ENCODE results near the gene CYP2E1. TPM values are rescaled to one million over a fixed set of nuclear protein-coding genes. Genes with fewer than 3 reads are reported as not detected.
"Not testable (repeated sequence)": the region's sequence is repeated elsewhere in the genome, so short reads cannot be mapped to it uniquely, and the experiment has no call there.

The CYP2E1 gene
- total RNA-seq, 4 donors from 2014 or later, result 0.22 to 3.1 (median 1.8) TPM

DNA sequence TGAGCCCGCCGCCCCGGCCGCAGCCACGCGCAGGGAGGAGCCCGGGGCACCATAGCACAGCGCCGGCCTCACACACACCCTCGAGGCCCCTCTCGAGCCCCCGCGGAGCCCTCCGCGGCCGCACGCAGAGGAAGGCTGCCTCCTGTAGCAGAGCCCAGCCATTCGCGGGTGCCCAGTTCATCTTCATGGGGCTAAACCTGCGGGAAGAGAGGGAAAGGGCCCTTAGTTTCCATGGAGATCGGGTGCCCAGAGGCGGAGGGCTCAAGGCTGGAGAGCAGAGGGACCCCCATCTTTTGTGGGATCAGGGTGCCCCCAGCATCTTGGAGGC lies 41.1 kb downstream of the CYP2E1 start:
- TF ChIP-seq POLR2A (IDR thresholded peaks at IDR 0.05) (no peak), POLR2AphosphoS5 (IDR thresholded peaks at IDR 0.05) (no peak), EP300 (IDR thresholded peaks at IDR 0.05) (no peak)
- TF ChIP-seq, protein P1, sequence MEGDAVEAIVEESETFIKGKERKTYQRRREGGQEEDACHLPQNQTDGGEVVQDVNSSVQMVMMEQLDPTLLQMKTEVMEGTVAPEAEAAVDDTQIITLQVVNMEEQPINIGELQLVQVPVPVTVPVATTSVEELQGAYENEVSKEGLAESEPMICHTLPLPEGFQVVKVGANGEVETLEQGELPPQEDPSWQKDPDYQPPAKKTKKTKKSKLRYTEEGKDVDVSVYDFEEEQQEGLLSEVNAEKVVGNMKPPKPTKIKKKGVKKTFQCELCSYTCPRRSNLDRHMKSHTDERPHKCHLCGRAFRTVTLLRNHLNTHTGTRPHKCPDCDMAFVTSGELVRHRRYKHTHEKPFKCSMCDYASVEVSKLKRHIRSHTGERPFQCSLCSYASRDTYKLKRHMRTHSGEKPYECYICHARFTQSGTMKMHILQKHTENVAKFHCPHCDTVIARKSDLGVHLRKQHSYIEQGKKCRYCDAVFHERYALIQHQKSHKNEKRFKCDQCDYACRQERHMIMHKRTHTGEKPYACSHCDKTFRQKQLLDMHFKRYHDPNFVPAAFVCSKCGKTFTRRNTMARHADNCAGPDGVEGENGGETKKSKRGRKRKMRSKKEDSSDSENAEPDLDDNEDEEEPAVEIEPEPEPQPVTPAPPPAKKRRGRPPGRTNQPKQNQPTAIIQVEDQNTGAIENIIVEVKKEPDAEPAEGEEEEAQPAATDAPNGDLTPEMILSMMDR (IDR thresholded peaks at IDR 0.05), result no peak
- H3K36me3 ChIP-seq, result no peaks in the 10 kb centered on the region
- peaks cover 37% of the 10 kb centered on the region for H3K27me3 ChIP-seq
- H3K4me1 ChIP-seq, result no peaks in the 10 kb centered on the region
- ATAC-seq, result no peak
- H3K27ac ChIP-seq, result no peak overlapping the region
- H3K9me3 ChIP-seq, result peaks cover 0 to 32% (median 0%) of the 10 kb centered on the region in 3 donors
- no peak overlapping the region for H3K4me3 ChIP-seq
- no CpG with 5 or more reads among the region's 22 CpGs for WGBS, 2 donors (ENCODE audit: low coverage in 1 of 2)

DNA sequence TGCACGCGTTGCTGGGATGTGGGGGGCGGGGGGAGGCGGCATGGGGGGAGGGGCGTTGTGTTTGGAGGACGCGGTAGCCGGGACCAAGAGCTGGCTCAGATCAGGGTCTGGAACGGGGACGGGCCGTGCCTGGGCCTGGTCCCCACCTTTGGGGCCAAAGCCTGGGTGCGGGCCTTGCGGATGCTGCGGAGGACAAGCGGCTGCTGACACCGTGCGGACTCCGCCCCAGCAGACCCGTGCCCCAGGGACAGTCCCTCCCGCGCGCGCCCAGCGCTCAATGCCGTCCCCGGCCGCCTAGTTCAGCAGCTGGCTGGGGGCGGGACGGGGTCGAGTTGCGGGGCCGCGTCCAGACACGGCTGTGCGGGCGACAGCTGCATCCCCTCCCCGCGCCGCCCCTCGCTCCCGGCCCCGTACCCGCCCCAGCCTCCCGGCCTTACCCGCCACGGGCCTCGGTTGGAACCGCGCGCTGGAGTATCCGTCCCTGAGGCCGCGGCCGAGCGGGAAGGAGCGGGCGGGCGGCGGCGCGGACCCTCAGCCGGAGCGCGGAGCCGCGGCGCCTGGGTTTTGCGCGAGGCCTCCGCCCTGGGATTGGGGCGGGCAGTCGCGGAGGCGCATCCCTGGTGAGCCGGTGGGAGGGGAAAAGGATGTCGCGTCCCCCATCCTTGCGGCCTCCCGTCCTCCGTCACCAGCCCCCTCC lies 41.8 kb downstream of the CYP2E1 start:
- not testable (repeated sequence) for H3K4me1 ChIP-seq, H3K36me3 ChIP-seq, H3K27ac ChIP-seq, ATAC-seq
- no CpG with 5 or more reads among the region's 80 CpGs for WGBS, 2 donors (ENCODE audit: low coverage in 1 of 2)
- peaks cover 37% of the 10 kb centered on the region for H3K27me3 ChIP-seq
- H3K9me3 ChIP-seq, result peaks cover 0 to 39% (median 2%) of the 10 kb centered on the region in 3 donors
- peak overlapping the region in 1 of 2 donors; percentile 23 for H3K4me3 ChIP-seq

- H3K27me3 ChIP-seq, result peaks cover 36% of the 10 kb centered on the region
- H3K36me3 ChIP-seq, ATAC-seq, H3K27ac ChIP-seq, H3K4me3 ChIP-seq, H3K4me1 ChIP-seq: not testable (repeated sequence)
- no CpG with 5 or more reads among the region's 21 CpGs for WGBS, 2 donors (ENCODE audit: low coverage in 1 of 2)
- peaks cover 0 to 39% (median 2%) of the 10 kb centered on the region in 3 donors for H3K9me3 ChIP-seq
Measured at GRCh38 chr10:133569801-133570200, 42.6 kb downstream of the CYP2E1 start.

- Histone ChIP-seq H3K27me3 (peaks cover 14% of the 10 kb centered on the region), H3K9me3 (peaks cover 0 to 23% (median 2%) of the 10 kb centered on the region in 3 donors)
- not testable (repeated sequence) for H3K4me1 ChIP-seq, ATAC-seq, H3K36me3 ChIP-seq, H3K27ac ChIP-seq, H3K4me3 ChIP-seq
- 90% methylated on average over 2 of the region's 11 CpGs; no CpG with 5 or more reads in 1 of the 2 donors for WGBS, 2 donors (ENCODE audit: low coverage in 1 of 2)
Measured at GRCh38 chr10:133572055-133572454, 44.9 kb downstream of the CYP2E1 start.

GRCh38 chr10:133573460-133573859 lies 46.3 kb downstream of the CYP2E1 start:
- H3K9me3 ChIP-seq, result peaks cover 0 to 24% (median 2%) of the 10 kb centered on the region in 3 donors
- not testable (repeated sequence) for H3K4me3 ChIP-seq, H3K36me3 ChIP-seq, H3K4me1 ChIP-seq, H3K27me3 ChIP-seq, ATAC-seq, H3K27ac ChIP-seq
- 73 to 100% methylated on average over 1 of the region's 1 CpG for WGBS, 2 donors (ENCODE audit: low coverage in 1 of 2)

DNA sequence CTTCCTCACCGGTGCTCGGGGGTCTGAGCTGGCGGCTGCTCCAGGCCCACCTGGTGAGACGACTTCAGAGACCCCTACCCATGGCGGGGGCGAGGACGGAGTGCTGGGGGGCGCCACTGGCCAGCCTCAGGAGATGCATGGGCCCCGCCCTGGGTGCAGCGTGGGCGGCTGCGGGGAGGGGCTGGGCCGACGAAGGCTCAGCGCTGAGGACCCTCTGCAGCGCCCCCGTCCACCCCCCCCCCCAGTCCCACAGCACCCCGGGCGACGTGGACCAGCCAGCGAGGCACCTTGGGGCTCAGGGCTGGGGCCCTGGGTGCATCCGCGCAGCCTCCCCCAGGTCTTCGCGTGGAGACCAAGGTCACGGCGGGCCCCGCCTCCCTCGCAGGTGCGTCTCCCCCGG lies 49.9 kb downstream of the CYP2E1 start:
- not testable (repeated sequence) for H3K4me1 ChIP-seq, H3K4me3 ChIP-seq, H3K36me3 ChIP-seq, ATAC-seq, H3K27ac ChIP-seq
- no CpG with 5 or more reads among the region's 31 CpGs for WGBS, 2 donors (ENCODE audit: low coverage in 1 of 2)
- peaks cover 0 to 50% (median 2%) of the 10 kb centered on the region in 3 donors for H3K9me3 ChIP-seq
- H3K27me3 ChIP-seq, result peaks cover 11% of the 10 kb centered on the region

Other genes starting within 250 kb of the CYP2E1 start
- gene TUBGCP2, start 218.5 kb upstream of the CYP2E1 start, total RNA-seq, result 10 to 100 TPM; 35.8 to 47.3 (median 38.8) TPM
- gene ZNF511, start 218.4 kb upstream of the CYP2E1 start, total RNA-seq, result 10 to 100 TPM; 15.1 to 42.2 (median 25.4) TPM
- 1 to 10 TPM in 2 of 4 donors, under 1 TPM in 1, not detected in 1; 0.47 to 1.5 (median 1.5) TPM for gene CALY, start 190.5 kb upstream of the CYP2E1 start, total RNA-seq
- gene PRAP1, start 180.0 kb upstream of the CYP2E1 start, total RNA-seq, result not detected
- gene FUOM, start 169.3 kb upstream of the CYP2E1 start, total RNA-seq, result 10 to 100 TPM in 2 of 4 donors, 1 to 10 TPM in 2; 5.4 to 15.7 (median 10.8) TPM
- 10 to 100 TPM; 67.7 to 81.8 (median 72.4) TPM for gene ECHS1, start 154.0 kb upstream of the CYP2E1 start, total RNA-seq
- gene PAOX, start 148.1 kb upstream of the CYP2E1 start, total RNA-seq, result 10 to 100 TPM in 2 of 4 donors, 1 to 10 TPM in 2; 7.1 to 14.5 (median 9.6) TPM
- gene MTG1, start 133.2 kb upstream of the CYP2E1 start, total RNA-seq, result 10 to 100 TPM; 13.2 to 25.9 (median 18.4) TPM
- gene SPRN, start 102.7 kb upstream of the CYP2E1 start, total RNA-seq, result under 1 TPM in 2 of 4 donors, not detected in 2; 0.12 to 0.35 TPM
- gene SCART1, start 73.4 kb upstream of the CYP2E1 start, total RNA-seq, result 1 to 10 TPM in 3 of 4 donors, under 1 TPM in 1; 0.27 to 3.9 (median 2.0) TPM
- gene SYCE1, start 38.2 kb downstream of the CYP2E1 start, total RNA-seq, result 10 to 100 TPM in 1 of 4 donors, under 1 TPM in 1, not detected in 2; 0.39 to 10.4 TPM
- gene FRG2B, start 99.4 kb downstream of the CYP2E1 start, total RNA-seq, result not detected